ENCODE results near the gene TADA2B. TPM values are rescaled to one million over a fixed set of nuclear protein-coding genes. Genes with fewer than 3 reads are reported as not detected.
A peak's percentile ranks its signal among the peaks of the same experiment; 100 is the strongest.

The TADA2B gene
- total RNA-seq, 1 experiment from 2014 or later, result 14.3 TPM

GRCh38 chr4:7066006-7066405, 22.8 kb downstream of the TADA2B start (continued):
- TF ChIP-seq, protein P1, sequence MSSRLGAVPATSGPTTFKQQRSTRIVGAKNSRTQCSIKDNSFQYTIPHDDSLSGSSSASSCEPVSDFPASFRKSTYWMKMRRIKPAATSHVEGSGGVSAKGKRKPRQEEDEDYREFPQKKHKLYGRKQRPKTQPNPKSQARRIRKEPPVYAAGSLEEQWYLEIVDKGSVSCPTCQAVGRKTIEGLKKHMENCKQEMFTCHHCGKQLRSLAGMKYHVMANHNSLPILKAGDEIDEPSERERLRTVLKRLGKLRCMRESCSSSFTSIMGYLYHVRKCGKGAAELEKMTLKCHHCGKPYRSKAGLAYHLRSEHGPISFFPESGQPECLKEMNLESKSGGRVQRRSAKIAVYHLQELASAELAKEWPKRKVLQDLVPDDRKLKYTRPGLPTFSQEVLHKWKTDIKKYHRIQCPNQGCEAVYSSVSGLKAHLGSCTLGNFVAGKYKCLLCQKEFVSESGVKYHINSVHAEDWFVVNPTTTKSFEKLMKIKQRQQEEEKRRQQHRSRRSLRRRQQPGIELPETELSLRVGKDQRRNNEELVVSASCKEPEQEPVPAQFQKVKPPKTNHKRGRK (CRISPR knock-in tag; IDR thresholded peaks at IDR 0.05; ENCODE audit: borderline replicate concordance), result no peak
- no peak for TF ChIP-seq ZBTB43 (CRISPR knock-in tag; IDR thresholded peaks at IDR 0.05)
- no peak for TF ChIP-seq AR (CRISPR knock-in tag; IDR thresholded peaks at IDR 0.05)
- no peak for TF ChIP-seq ZNF281 (CRISPR knock-in tag; IDR thresholded peaks at IDR 0.05)

DNA sequence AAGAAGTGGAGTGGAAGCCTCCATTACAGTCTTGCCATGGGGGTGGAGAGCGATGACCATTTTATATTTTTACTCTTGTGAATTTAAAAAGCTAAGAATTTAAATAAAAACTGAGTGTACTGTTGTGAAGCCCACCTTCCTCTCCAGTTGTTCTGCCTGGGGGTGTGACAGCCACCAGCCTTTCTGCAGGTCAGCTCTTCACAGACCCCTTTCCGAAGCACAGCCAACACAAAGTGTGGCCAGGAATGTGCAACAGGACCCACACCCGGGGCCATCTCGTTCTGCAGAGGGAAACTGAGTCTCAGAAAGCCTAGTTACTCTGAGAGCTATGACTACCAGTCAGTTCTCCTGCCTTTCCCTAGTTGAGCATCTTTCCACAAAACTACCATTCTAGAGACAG, 23.3 kb downstream of the TADA2B start:
- Mint-ChIP-seq H3K9me3 (no peaks in the 10 kb centered on the region), H3K27ac (no peak overlapping the region), H3K4me3 (peak overlapping the region; percentile 93), H3K27me3 (ENCODE audit: low read depth) (peaks cover 24% of the 10 kb centered on the region), H3K4me1 (peaks cover 29% of the 10 kb centered on the region), H3K36me3 (peaks cover 34% of the 10 kb centered on the region)
- no peak for TF ChIP-seq CREB1 (CRISPR knock-in tag; IDR thresholded peaks at IDR 0.05)
- TF ChIP-seq, protein P2, sequence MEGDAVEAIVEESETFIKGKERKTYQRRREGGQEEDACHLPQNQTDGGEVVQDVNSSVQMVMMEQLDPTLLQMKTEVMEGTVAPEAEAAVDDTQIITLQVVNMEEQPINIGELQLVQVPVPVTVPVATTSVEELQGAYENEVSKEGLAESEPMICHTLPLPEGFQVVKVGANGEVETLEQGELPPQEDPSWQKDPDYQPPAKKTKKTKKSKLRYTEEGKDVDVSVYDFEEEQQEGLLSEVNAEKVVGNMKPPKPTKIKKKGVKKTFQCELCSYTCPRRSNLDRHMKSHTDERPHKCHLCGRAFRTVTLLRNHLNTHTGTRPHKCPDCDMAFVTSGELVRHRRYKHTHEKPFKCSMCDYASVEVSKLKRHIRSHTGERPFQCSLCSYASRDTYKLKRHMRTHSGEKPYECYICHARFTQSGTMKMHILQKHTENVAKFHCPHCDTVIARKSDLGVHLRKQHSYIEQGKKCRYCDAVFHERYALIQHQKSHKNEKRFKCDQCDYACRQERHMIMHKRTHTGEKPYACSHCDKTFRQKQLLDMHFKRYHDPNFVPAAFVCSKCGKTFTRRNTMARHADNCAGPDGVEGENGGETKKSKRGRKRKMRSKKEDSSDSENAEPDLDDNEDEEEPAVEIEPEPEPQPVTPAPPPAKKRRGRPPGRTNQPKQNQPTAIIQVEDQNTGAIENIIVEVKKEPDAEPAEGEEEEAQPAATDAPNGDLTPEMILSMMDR (IDR thresholded peaks at IDR 0.05), result no peak
- TF ChIP-seq, protein P3, sequence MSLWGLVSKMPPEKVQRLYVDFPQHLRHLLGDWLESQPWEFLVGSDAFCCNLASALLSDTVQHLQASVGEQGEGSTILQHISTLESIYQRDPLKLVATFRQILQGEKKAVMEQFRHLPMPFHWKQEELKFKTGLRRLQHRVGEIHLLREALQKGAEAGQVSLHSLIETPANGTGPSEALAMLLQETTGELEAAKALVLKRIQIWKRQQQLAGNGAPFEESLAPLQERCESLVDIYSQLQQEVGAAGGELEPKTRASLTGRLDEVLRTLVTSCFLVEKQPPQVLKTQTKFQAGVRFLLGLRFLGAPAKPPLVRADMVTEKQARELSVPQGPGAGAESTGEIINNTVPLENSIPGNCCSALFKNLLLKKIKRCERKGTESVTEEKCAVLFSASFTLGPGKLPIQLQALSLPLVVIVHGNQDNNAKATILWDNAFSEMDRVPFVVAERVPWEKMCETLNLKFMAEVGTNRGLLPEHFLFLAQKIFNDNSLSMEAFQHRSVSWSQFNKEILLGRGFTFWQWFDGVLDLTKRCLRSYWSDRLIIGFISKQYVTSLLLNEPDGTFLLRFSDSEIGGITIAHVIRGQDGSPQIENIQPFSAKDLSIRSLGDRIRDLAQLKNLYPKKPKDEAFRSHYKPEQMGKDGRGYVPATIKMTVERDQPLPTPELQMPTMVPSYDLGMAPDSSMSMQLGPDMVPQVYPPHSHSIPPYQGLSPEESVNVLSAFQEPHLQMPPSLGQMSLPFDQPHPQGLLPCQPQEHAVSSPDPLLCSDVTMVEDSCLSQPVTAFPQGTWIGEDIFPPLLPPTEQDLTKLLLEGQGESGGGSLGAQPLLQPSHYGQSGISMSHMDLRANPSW (CRISPR knock-in tag; conservative IDR thresholded peaks at IDR 0.05; ENCODE audit: low read depth), result no peak
- TF ChIP-seq, protein P4, sequence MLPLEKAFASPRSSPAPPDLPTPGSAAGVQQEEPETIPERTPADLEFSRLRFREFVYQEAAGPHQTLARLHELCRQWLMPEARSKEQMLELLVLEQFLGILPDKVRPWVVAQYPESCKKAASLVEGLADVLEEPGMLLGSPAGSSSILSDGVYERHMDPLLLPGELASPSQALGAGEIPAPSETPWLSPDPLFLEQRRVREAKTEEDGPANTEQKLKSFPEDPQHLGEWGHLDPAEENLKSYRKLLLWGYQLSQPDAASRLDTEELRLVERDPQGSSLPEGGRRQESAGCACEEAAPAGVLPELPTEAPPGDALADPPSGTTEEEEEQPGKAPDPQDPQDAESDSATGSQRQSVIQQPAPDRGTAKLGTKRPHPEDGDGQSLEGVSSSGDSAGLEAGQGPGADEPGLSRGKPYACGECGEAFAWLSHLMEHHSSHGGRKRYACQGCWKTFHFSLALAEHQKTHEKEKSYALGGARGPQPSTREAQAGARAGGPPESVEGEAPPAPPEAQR (CRISPR knock-in tag; IDR thresholded peaks at IDR 0.05), result no peak
- TF ChIP-seq FOXJ3 (CRISPR knock-in tag; IDR thresholded peaks at IDR 0.05; ENCODE audit: borderline replicate concordance), result no peak
- TF ChIP-seq, protein P1 (CRISPR knock-in tag; IDR thresholded peaks at IDR 0.05; ENCODE audit: borderline replicate concordance), result no peak
- TF ChIP-seq, protein P5, sequence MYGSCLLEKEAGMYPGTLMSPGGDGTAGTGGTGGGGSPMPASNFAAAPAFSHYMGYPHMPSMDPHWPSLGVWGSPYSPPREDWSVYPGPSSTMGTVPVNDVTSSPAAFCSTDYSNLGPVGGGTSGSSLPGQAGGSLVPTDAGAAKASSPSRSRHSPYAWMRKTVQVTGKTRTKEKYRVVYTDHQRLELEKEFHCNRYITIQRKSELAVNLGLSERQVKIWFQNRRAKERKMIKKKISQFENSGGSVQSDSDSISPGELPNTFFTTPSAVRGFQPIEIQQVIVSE (CRISPR knock-in tag; IDR thresholded peaks at IDR 0.05; ENCODE audit: borderline replicate concordance), result no peak
- TF ChIP-seq MXD4 (CRISPR knock-in tag; IDR thresholded peaks at IDR 0.05; ENCODE audit: borderline replicate concordance), result no peak
- POLR2A ChIA-PET, result interaction anchor here (0.7 to 2.5 kb wide), 2 partner anchors 23 to 25 kb away, joined by 3 to 16 read pairs; partner anchors contain the start of gene TADA2B
- DNase-seq (ENCODE audit: low spot score) (no peak), ATAC-seq (no peak)
- CTCF ChIA-PET, result interaction anchor here (1.4 to 7.7 kb wide), 5 partner anchors 17 to 158 kb away, joined by 4 to 118 read pairs (median 13); partner anchors contain the start of genes TADA2B and TBC1D14

Measured in WTC11 (cell line).